K562 (cell line): ENCODE results near the gene RFLNA.

Experiments used
- CAMTA2 ChIP-seq: fragments of 250-450 bp; sonication (Bioruptor Pico); conservative IDR thresholded peaks from 2 replicates; pipeline ENCODE4 v1.5.1; 2022
- CBFB ChIP-seq: sonication (generic); formaldehyde crosslinking; IDR thresholded peaks from 2 replicates; pipeline ENCODE4 v1.4.0; 2020; ENCODE audit warnings: mild to moderate bottlenecking, missing genetic modification reagents
- CBX3 ChIP-seq, 2 experiments: IDR thresholded peaks; 1 replicate in 1 of 2; 2 replicates in 1 of 2; pipeline ENCODE4 v1.6.1; 2012; ENCODE audit warnings: inconsistent platforms in 2 of 2, low read length in 2 of 2, borderline replicate concordance in 1 of 2, control low read depth in 1 of 2
- HLTF ChIP-seq: fragments of 450-650 bp; IDR thresholded peaks from 2 replicates; pipeline ENCODE4 v1.6.1; 2016
- POLR2AphosphoS2 ChIP-seq: IDR thresholded peaks from 2 replicates; pipeline ENCODE4 v1.6.1; 2012; ENCODE audit warnings: low read length, improper control_type of control experiment
- ZNF224 ChIP-seq: sonication (generic); formaldehyde crosslinking; IDR thresholded peaks from 2 replicates; pipeline ENCODE4 v1.8.0; 2022; ENCODE audit warnings: mild to moderate bottlenecking, missing genetic modification reagents
- ZNF699 ChIP-seq: fragments of 250-450 bp; sonication (Bioruptor Pico); IDR thresholded peaks from 2 replicates; pipeline ENCODE4 v1.8.0; 2021; ENCODE audit warnings: mild to moderate bottlenecking, moderate library complexity; ENCODE audit not compliant: insufficient replicate concordance
- TF ChIP-seq, protein P1 (sequence below), 3 experiments: IDR thresholded peaks in 2 of 3; conservative IDR thresholded peaks in 1 of 3; 2 replicates each; pipeline ENCODE4 v1.5.1; 2011 to 2012; ENCODE audit warnings: low read length in 3 of 3, mild to moderate bottlenecking in 3 of 3, control low read depth in 2 of 3, improper control_type of control experiment in 1 of 3, inconsistent platforms in 1 of 3, low read depth in 1 of 3, mixed read lengths in 1 of 3, moderate library complexity in 1 of 3; ENCODE audit not compliant: insufficient read depth in 2 of 3
- TF ChIP-seq, protein P2 (sequence below), 2 experiments: IDR thresholded peaks; 2 replicates each; pipeline ENCODE4 v1.6.1; 2012; ENCODE audit warnings: improper control_type of control experiment in 2 of 2, low read depth in 2 of 2, low read length in 2 of 2, borderline replicate concordance in 1 of 2

DNA sequence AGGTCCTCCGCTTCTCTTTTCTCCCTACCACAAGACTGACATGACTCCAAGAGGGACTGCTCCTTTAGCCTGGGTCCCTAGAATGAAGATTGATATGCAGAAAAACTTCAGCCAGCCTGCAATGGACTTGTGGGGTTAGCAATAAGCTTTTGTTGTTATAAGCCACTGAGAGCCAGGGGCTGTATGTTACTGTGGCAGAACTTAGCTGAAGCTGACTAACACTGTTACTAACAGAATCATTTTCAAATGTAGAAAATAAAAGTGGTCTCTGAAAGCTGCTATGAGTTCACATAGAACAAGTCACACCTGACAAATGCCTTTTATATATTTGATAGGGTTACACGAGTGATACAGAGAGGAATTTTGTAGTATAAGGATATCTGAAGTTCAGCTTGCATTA lies 13.6 kb upstream of the RFLNA start:
- no peak for TF ChIP-seq CAMTA2 (CRISPR knock-in tag)
- TF ChIP-seq HLTF, result no peak
- TF ChIP-seq ZNF224 (CRISPR knock-in tag), result no peak
- TF ChIP-seq CBX3 (IDR thresholded peaks at IDR 0.05; ENCODE audit: borderline replicate concordance in 1 of 2, low read length in 2 of 2), result no peak
- TF ChIP-seq, protein P1, sequence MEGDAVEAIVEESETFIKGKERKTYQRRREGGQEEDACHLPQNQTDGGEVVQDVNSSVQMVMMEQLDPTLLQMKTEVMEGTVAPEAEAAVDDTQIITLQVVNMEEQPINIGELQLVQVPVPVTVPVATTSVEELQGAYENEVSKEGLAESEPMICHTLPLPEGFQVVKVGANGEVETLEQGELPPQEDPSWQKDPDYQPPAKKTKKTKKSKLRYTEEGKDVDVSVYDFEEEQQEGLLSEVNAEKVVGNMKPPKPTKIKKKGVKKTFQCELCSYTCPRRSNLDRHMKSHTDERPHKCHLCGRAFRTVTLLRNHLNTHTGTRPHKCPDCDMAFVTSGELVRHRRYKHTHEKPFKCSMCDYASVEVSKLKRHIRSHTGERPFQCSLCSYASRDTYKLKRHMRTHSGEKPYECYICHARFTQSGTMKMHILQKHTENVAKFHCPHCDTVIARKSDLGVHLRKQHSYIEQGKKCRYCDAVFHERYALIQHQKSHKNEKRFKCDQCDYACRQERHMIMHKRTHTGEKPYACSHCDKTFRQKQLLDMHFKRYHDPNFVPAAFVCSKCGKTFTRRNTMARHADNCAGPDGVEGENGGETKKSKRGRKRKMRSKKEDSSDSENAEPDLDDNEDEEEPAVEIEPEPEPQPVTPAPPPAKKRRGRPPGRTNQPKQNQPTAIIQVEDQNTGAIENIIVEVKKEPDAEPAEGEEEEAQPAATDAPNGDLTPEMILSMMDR (IDR thresholded peaks at IDR 0.05 in 2 of 3, conservative IDR thresholded peaks at IDR 0.05 in 1 of 3; ENCODE audit: insufficient read depth in 2 of 3, low read depth in 1 of 3, low read length in 3 of 3), result no peak
- TF ChIP-seq CBFB, result no peak
- TF ChIP-seq POLR2AphosphoS2, result no peak
- no peak for TF ChIP-seq ZNF699 (CRISPR knock-in tag)
- TF ChIP-seq, protein P2, sequence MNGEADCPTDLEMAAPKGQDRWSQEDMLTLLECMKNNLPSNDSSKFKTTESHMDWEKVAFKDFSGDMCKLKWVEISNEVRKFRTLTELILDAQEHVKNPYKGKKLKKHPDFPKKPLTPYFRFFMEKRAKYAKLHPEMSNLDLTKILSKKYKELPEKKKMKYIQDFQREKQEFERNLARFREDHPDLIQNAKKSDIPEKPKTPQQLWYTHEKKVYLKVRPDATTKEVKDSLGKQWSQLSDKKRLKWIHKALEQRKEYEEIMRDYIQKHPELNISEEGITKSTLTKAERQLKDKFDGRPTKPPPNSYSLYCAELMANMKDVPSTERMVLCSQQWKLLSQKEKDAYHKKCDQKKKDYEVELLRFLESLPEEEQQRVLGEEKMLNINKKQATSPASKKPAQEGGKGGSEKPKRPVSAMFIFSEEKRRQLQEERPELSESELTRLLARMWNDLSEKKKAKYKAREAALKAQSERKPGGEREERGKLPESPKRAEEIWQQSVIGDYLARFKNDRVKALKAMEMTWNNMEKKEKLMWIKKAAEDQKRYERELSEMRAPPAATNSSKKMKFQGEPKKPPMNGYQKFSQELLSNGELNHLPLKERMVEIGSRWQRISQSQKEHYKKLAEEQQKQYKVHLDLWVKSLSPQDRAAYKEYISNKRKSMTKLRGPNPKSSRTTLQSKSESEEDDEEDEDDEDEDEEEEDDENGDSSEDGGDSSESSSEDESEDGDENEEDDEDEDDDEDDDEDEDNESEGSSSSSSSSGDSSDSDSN (IDR thresholded peaks at IDR 0.05; ENCODE audit: borderline replicate concordance in 1 of 2, low read depth in 2 of 2, low read length in 2 of 2), result no peak
